GM04503 (cell line): ENCODE measurements around the gene RIOX2.
A peak's percentile ranks its signal among the peaks of the same experiment; 100 is the strongest.

Experiments
- DNase-seq: peaks from one replicate; pipeline ENCODE4 v3.0.0-alpha.2; 2012; ENCODE audit warnings: low read depth

RIOX2 gene

DNA sequence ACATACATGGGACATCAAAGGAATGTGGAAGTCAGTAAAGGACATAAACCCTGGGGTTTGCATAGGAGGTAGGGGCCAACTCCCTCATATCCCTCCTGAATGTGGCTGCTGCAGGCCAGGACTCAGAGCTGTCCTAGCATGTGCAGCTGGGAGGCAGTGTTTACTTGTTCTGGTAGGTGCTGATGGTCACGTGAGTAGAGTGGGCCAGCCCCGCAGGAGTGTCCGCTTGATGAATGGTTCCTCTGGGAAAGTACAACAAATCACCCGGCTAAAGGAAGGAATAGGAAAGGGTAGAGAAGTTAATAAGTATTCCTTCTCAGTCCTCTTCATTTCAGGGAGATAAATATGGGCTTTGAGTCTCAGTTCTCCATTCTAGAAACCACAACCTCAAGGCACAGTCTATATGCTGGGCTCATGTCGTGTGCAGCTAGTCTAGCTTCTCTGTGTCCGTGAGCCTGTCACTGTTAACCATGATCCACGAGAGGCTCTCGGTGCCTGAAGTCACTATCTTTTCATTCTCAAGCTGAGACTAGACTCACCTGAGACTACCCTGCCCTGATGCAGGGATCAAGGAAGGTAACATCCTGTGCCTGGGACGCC is 17.9 kb downstream of the RIOX2 start:
- DNase-seq: no peak

- no peak for DNase-seq
Measured at GRCh38 chr3:97952872-97953271, 19.4 kb downstream of the RIOX2 start.

DNA sequence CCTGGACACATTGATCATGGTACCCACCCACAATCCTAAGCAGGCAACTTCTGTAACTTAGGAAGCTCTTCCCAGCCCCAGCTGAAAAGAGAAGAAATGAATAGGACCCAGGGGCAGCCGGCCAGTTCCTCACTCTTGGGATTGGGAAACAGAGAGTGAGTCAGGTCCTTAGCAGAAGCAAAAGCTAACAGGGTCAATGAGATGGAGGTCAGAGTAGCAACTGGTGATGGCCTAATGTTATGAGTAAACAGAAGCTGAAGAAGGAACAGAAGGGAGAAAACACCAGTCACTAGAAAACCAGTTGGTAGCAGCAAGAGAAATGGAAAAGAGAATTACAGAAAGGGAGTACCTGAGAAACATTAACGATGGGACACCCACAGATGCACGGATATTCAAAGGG is 20.0 kb downstream of the RIOX2 start:
- peak; percentile 61 for DNase-seq

DNA sequence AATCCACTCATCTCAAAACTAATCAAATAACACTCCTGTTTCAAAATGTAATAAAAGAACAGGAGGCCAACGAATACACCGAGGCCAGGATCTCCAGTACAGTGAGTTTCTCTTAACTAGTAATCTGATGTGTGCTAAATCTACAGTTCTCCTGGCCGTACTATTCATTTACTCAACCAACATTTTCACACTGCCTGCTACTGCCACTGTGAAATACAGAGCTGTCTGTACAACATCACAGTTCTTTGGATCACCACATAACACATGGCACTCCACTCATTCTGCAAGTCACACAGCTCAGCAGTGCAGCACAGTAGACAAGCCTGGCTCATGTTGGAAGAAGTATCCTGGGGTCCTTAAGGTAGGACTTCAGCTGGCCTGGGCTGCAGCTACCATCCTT is 21.9 kb downstream of the RIOX2 start:
- DNase-seq: no peak

DNA sequence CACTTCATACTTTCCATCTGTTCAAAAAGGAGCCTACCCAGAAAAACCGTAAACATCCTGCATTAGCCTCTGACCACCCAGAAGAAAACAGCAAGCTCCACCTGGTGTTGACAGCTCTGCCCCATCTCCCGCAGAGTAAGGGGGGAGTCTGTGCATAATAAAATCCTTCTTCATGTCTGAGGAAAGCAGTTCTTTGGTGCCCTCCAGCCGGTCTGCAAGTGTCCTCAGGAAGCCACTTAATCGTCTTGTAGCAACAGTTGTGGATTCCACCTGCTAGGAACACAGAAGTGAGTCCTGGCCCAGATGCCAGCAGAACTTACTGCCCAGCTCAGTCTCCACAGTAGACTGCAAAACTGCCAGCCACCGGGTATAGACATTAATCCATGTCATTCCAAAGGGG is 22.5 kb downstream of the RIOX2 start:
- no peak for DNase-seq

- DNase-seq: no peak
Measured at GRCh38 chr3:97949110-97949485, 23.1 kb downstream of the RIOX2 start.

GRCh38 chr3:97948351-97949109 is 23.7 kb downstream of the RIOX2 start:
- no peak for DNase-seq

DNA sequence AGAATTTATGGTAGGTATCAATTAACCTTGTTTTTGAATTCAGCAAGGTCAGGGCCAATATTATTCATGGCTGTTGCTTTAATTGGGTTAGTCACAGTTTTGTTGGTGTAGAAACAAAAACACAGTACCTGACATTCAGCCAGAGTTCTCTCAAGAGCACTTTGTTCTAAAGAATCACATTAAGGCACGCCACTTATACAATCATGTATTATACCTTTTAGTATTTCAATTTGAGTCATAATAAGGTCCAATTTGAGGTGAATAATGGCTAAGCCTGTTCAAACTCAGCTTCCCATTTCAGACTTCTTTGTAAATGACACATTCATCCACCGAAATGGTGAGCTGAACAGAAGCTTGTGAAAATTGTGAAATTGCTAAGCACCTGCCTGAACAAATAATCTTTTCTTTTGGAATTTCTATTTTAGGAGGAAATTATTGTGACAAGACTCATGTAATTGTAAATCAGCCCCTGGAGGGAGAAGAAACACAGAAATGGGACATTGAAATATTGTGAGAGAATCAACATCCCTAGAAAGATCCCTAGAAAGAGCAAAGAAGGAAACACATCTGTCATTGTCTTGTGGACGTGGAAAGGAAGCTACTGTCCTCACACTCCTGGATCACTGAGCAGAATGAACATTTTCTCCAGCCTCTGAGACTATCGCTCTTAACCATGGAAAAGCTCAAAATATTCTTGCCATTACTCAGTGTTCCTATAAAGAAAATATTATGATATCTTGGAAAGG is 29.3 kb downstream of the RIOX2 start:
- DNase-seq: no peak

DNA sequence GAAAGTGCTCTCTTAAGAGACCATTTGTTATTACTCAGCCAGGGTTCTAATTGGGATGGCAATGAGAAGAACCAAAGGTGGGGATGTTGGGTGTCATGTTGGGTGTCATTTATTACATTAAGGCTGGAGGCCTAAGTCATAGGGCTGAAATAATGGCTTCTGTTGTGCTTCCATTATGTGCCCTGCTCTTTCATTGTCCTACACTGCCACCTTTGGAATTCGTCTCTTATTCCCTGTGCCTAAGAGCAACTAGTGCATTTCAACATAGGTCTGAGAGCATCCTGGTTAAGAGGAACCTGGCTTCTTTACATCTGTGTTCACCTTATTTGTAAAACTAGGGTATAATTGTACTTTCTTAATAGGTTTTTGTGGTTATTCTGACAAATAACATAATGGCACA is 32.2 kb downstream of the RIOX2 start:
- no peak for DNase-seq

DNA sequence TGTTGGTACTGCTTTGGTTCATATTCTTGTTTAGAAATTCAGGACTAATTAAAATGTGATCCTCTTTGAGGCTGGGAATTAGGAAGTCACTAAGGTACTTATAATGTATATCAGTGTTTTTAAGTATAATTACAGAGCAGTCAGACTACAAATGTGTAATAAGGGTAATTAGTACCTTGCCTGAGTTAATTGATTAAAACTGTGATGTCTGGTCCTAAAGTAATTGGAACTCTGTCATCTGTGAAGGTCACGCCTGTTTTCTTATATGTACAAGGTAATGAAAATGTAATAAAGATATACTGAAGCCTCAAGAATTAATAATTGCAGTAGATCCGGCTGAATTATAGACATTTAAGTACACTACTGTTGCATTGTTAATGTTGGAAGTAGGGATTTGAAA is 32.8 kb downstream of the RIOX2 start:
- DNase-seq: no peak

- no peak for DNase-seq
Measured at GRCh38 chr3:97938444-97938843, 33.8 kb downstream of the RIOX2 start.

- DNase-seq: no peak
Measured at GRCh38 chr3:97937205-97937604, 35.0 kb downstream of the RIOX2 start.

DNA sequence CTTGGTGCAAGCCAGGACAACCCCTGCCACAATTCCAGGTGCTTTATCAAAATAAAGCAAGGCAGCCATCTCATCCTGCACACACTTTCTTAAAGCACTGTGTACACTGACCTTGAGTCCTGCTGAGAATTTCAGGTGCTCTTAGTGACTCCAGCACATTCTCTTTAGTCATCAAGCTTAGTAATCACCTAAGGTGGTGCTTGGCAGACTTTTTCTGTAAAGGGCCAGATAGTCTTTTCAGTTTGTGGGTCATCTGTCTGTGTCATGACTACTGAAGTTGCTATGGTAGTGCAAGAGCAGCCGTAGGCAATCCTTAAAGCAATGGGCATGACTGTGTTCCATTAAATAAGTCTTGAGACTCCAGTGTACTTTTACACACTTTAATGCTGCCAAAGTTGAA is 36.4 kb downstream of the RIOX2 start:
- DNase-seq: no peak

DNA sequence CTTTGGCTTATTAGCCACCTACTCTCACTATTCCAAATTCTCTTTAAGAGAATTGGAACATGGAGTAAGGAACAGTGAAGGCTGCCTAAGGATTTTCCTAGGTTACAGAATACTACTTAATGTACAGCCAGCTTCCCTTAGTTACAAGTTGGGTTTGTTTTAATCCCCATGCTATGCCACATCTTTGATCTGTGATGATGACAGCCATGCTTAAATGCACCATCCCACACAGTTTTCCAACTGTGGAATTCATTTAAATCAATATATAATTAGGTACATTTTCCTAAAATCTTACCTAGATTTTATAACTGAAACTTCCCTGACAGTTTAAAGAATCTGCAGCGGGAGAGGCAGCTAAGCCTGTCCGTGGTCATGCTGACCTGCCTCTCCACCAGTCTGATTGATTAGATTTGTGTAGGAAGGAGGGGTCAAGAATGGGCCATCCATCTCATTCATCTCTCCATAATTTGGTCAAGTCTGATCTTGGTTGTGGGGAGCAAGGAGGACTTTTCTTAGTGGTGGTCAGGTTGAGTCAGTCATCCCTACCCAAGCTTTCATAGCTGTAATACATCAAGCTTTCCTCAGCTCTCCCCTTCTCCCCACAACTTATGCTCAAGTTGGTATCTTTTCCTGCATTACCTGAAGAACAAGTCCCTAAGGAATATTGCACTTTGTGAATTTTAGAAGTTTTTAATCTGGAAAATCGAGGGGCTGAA is 37.1 kb downstream of the RIOX2 start:
- DNase-seq: no peak

- DNase-seq: no peak
Measured at GRCh38 chr3:97932387-97932801, 39.8 kb downstream of the RIOX2 start.

GRCh38 chr3:97931218-97931617 is 41.0 kb downstream of the RIOX2 start:
- no peak for DNase-seq

DNA sequence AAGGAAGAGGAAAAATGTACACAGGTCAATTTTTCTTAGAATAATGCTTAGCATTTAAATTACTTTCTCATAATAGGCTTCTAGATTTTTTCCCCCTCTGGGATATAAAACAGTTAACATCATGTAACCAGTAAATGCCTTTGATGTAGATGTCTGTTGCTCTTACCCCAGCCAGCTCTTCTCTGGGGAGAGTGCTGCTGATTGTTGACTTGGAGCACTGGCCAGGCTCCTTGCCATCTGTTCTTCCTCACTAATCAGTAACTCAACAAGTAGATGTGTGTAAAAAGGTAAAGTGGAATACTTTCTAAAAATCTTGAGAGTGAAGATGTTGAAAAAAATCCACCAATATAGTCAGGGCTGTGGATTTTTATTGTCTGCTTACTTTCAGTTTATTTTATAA is 42.2 kb downstream of the RIOX2 start:
- no peak for DNase-seq

GRCh38 chr3:97928986-97929385 is 43.2 kb downstream of the RIOX2 start:
- DNase-seq: no peak

DNA sequence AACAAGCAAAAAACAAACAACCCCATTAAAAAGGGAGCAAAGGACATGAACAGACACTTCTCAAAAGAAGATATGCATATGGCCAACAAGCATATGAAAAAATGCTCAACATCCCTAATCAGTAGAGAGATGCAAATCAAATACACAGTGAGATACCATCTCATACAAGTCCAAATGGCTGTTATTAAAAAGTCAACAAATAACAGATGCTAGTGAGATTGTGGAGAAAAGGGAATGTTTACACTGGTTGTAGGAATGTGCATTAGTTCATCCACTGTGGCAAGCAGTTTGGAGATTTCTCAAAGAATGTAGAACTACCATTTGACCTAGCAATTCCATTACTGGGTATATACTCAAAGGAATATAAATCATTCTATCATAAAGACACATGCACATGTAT is 44.5 kb downstream of the RIOX2 start:
- peak; percentile 31 for DNase-seq

GRCh38 chr3:97917813-97918536 is 54.3 kb downstream of the RIOX2 start:
- DNase-seq: peak; percentile 33

DNA sequence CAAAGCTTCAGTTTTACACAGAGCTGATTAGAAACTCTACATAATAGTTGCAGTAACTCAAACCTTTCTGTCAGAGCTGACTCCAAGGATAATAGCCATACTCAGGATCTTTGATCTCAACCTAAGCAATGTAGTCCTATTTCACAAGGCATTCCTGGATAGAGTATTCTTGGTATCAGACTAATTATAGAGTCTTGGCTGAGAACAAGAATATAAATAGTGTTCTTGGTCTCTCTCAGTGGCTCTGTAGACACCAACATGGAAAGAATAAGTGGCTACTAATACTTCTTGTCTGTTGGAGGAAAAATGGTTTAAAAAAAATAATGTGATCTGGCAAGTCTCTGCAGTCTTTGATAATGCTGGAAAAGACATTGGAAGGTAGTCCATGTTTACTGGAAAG is 55.7 kb downstream of the RIOX2 start:
- no peak for DNase-seq

- DNase-seq: no peak
Measured at GRCh38 chr3:97914388-97914787, 57.8 kb downstream of the RIOX2 start.
